Dermis microvascular lymphatic vessel endothelial cell (primary cell): ENCODE measurements around the gene USP17L12. TPM values are rescaled to one million over a fixed set of nuclear protein-coding genes. Genes with fewer than 3 reads are reported as not detected.
"Not testable (repeated sequence)": the region's sequence is repeated elsewhere in the genome, so short reads cannot be mapped to it uniquely, and the experiment has no call there.

Experiments used
- DNase-seq, 2 donors: peaks; one replicate each; pipeline versions ENCODE4 v3.0.0 to v3.0.0-alpha.2; 2010; ENCODE audit warnings: low read depth in 2 of 2
- total RNA-seq: library from RNA; depleted of rRNA; stranded (reverse); fragments of >200 nt; gene quantifications from 2 replicates; pipeline ENCODE4 v1.2.1, GENCODE V29; 2014

USP17L12 gene, protein sequence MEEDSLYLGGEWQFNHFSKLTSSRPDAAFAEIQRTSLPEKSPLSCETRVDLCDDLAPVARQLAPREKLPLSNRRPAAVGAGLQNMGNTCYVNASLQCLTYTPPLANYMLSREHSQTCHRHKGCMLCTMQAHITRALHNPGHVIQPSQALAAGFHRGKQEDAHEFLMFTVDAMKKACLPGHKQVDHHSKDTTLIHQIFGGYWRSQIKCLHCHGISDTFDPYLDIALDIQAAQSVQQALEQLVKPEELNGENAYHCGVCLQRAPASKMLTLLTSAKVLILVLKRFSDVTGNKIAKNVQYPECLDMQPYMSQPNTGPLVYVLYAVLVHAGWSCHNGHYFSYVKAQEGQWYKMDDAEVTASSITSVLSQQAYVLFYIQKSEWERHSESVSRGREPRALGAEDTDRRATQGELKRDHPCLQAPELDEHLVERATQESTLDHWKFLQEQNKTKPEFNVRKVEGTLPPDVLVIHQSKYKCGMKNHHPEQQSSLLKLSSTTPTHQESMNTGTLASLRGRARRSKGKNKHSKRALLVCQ
- total RNA-seq = not detected in 2 replicates

GRCh38 chr4:9219852-9220251 lies at the start of gene USP17L12:
Gene USP17L12, plus strand, starts transcription at chr4:9220152. Its CDS starts 0 bp downstream, at chr4:9220152.
- DNase-seq = not testable (repeated sequence)

- DNase-seq = not testable (repeated sequence)
Observed at GRCh38 chr4:9210357-9210756, 9.6 kb upstream of the USP17L12 start, which contains the start of gene USP17L10. Gene USP17L10, plus strand, starts transcription at chr4:9210657. Its CDS starts 0 bp downstream, at chr4:9210657.

- not testable (repeated sequence) for DNase-seq
Observed at GRCh38 chr4:9214701-9215100, 5.3 kb upstream of the USP17L12 start.

GRCh38 chr4:9215105-9215504 lies 4.8 kb upstream of the USP17L12 start, which contains the start of gene USP17L11:
Gene USP17L11, plus strand, starts transcription at chr4:9215405. Its CDS starts 0 bp downstream, at chr4:9215405.
- DNase-seq = not testable (repeated sequence)

GRCh38 chr4:9224596-9224995 lies 4.6 kb downstream of the USP17L12 start, which contains the start of gene USP17L13:
Gene USP17L13, plus strand, starts transcription at chr4:9224896. Its CDS starts 0 bp downstream, at chr4:9224896.
- not testable (repeated sequence) for DNase-seq

DNA sequence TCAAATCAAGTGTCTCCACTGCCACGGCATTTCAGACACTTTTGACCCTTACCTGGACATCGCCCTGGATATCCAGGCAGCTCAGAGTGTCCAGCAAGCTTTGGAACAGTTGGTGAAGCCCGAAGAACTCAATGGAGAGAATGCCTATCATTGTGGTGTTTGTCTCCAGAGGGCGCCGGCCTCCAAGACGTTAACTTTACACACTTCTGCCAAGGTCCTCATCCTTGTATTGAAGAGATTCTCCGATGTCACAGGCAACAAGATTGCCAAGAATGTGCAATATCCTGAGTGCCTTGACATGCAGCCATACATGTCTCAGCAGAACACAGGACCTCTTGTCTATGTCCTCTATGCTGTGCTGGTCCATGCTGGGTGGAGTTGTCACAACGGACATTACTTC lies 10.3 kb downstream of the USP17L12 start:
- DNase-seq = not testable (repeated sequence)

DNA sequence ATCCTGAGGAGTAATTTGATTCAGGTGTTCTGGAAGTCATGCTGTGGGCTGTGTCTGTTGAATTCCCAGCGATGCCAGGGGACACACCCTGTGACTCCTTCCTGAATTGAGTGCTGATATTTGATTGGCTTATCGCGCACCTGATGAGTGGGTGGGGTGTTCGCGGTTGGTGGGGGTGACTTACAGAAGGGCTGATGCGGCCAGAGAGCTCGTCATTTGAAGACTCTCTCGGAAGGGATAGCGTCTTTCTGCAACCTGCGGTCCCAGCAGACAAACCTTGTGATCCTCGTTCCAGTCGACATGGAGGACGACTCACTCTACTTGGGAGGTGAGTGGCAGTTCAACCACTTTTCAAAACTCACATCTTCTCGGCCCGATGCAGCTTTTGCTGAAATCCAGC lies 14.1 kb downstream of the USP17L12 start, which contains the start of gene USP17L15:
Gene USP17L15, plus strand, starts transcription at position 301 of the 400 bp plus-strand sequence. Its CDS starts 0 bp downstream, at position 301.
- not testable (repeated sequence) for DNase-seq

DNA sequence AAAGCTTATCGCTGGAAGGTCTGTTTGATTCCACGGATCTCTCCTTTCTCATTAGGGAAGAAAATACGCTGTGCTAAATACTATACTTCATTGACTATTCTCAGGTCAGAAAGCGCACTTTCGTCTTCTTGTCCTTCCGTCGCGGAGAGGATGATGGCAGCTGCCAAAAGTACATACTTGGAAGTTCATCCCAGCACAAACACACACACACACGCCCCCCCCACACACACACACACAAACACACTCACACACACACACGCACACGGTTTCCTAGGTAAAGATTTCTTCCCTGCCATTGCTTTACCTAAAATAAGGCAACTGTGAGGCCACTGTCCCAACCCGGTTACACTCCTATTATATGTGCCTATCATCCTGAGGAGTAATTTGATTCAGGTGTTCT lies 18.5 kb downstream of the USP17L12 start:
- DNase-seq = not testable (repeated sequence)

DNA sequence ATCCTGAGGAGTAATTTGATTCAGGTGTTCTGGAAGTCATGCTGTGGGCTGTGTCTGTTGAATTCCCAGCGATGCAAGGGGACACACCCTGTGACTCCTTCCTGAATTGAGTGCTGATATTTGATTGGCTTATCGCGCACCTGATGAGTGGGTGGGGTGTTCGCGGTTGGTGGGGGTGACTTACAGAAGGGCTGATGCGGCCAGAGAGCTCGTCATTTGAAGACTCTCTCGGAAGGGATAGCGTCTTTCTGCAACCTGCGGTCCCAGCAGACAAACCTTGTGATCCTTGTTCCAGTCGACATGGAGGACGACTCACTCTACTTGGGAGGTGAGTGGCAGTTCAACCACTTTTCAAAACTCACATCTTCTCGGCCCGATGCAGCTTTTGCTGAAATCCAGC lies 23.6 kb downstream of the USP17L12 start, which contains the start of gene USP17L17:
Gene USP17L17, plus strand, starts transcription at position 301 of the 400 bp plus-strand sequence. Its CDS starts 0 bp downstream, at position 301.
- not testable (repeated sequence) for DNase-seq

DNA sequence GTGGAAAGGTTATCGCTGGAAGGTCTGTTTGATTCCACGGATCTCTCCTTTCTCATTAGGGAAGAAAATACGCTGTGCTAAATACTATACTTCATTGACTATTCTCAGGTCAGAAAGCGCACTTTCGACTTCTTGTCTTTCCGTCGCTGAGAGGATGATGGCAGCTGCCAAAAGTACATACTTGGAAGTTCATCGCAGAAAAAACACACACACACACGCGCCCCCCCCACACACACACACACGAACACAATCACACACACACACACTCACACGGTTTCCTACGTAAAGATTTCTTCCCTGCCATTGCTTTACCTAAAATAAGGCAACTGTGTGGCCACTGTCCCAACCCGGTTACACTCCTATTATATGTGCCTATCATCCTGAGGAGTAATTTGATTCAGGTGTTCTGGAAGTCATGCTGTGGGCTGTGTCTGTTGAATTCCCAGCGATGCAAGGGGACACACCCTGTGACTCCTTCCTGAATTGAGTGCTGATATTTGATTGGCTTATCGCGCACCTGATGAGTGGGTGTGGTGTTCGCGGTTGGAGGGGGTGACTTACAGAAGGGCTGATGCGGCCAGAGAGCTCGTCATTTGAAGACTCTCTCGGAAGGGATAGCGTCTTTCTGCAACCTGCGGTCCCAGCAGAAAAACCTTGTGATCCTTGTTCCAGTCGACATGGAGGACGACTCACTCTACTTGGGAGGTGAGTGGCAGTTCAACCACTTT lies 28.2 kb downstream of the USP17L12 start, which contains the start of gene USP17L18:
Gene USP17L18, plus strand, starts transcription at position 678 of the 728 bp plus-strand sequence. Its CDS starts 0 bp downstream, at position 678.
- DNase-seq = not testable (repeated sequence)

GRCh38 chr4:9253078-9253477 lies 33.1 kb downstream of the USP17L12 start, which contains the start of gene USP17L19:
Gene USP17L19, plus strand, starts transcription at chr4:9253378. Its CDS starts 0 bp downstream, at chr4:9253378.
- DNase-seq = not testable (repeated sequence)

DNA sequence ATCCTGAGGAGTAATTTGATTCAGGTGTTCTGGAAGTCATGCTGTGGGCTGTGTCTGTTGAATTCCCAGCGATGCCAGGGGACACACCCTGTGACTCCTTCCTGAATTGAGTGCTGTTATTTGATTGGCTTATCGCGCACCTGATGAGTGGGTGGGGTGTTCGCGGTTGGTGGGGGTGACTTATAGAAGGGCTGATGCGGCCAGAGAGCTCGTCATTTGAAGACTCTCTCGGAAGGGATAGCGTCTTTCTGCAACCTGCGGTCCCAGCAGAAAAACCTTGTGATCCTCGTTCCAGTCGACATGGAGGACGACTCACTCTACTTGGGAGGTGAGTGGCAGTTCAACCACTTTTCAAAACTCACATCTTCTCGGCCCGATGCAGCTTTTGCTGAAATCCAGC lies 37.9 kb downstream of the USP17L12 start, which contains the start of gene USP17L20:
Gene USP17L20, plus strand, starts transcription at position 301 of the 400 bp plus-strand sequence. Its CDS starts 0 bp downstream, at position 301.
- not testable (repeated sequence) for DNase-seq

DNA sequence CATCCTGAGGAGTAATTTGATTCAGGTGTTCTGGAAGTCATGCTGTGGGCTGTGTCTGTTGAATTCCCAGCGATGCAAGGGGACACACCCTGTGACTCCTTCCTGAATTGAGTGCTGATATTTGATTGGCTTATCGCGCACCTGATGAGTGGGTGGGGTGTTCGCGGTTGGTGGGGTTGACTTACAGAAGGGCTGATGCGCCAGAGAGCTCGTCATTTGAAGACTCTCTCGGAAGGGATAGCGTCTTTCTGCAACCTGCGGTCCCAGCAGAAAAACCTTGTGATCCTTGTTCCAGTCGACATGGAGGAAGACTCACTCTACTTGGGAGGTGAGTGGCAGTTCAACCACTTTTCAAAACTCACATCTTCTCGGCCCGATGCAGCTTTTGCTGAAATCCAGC lies 42.6 kb downstream of the USP17L12 start, which contains the start of gene USP17L21:
Gene USP17L21, plus strand, starts transcription at position 301 of the 400 bp plus-strand sequence. Its CDS starts 0 bp downstream, at position 301.
- DNase-seq = not testable (repeated sequence)

DNA sequence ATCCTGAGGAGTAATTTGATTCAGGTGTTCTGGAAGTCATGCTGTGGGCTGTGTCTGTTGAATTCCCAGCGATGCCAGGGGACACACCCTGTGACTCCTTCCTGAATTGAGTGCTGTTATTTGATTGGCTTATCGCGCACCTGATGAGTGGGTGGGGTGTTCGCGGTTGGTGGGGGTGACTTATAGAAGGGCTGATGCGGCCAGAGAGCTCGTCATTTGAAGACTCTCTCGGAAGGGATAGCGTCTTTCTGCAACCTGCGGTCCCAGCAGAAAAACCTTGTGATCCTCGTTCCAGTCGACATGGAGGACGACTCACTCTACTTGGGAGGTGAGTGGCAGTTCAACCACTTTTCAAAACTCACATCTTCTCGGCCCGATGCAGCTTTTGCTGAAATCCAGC lies 47.4 kb downstream of the USP17L12 start, which contains the start of gene USP17L22:
Gene USP17L22, plus strand, starts transcription at position 301 of the 400 bp plus-strand sequence. Its CDS starts 0 bp downstream, at position 301.
- DNase-seq = not testable (repeated sequence)

Other genes with a start within 250 kb of the USP17L12 start
- gene FAM90A26, start 49.7 kb upstream of the USP17L12 start, total RNA-seq = not detected in 2 replicates
- not detected in 2 replicates for gene USP17L10, start 9.5 kb upstream of the USP17L12 start, total RNA-seq
- not detected in 2 replicates for gene USP17L11, start 4.7 kb upstream of the USP17L12 start, total RNA-seq
- gene USP17L13, start 4.7 kb downstream of the USP17L12 start, total RNA-seq = not detected in 2 replicates
- not detected in 2 replicates for gene USP17L15, start 14.2 kb downstream of the USP17L12 start, total RNA-seq
- gene USP17L17, start 23.7 kb downstream of the USP17L12 start, total RNA-seq = not detected in 2 replicates
- not detected in 2 replicates for gene USP17L18, start 28.5 kb downstream of the USP17L12 start, total RNA-seq
- not detected in 2 replicates for gene USP17L19, start 33.2 kb downstream of the USP17L12 start, total RNA-seq
- gene USP17L20, start 38.0 kb downstream of the USP17L12 start, total RNA-seq = not detected in 2 replicates
- gene USP17L21, start 42.7 kb downstream of the USP17L12 start, total RNA-seq = not detected in 2 replicates
- gene USP17L22, start 47.5 kb downstream of the USP17L12 start, total RNA-seq = not detected in 2 replicates
- not detected in 2 replicates for gene USP17L24, start 105.0 kb downstream of the USP17L12 start, total RNA-seq
- not detected in 2 replicates for gene USP17L25, start 109.8 kb downstream of the USP17L12 start, total RNA-seq
- not detected in 2 replicates for gene USP17L26, start 114.5 kb downstream of the USP17L12 start, total RNA-seq
- not detected in 2 replicates for gene USP17L5, start 119.3 kb downstream of the USP17L12 start, total RNA-seq
- not detected in 2 replicates for gene USP17L27, start 124.0 kb downstream of the USP17L12 start, total RNA-seq
- not detected in 2 replicates for gene USP17L28, start 128.7 kb downstream of the USP17L12 start, total RNA-seq
- gene USP17L29, start 133.5 kb downstream of the USP17L12 start, total RNA-seq = not detected in 2 replicates
- not detected in 2 replicates for gene USP17L30, start 143.0 kb downstream of the USP17L12 start, total RNA-seq
- gene DEFB131A, start 224.3 kb downstream of the USP17L12 start, total RNA-seq = not detected in 2 replicates